HEK293T (cell line): ENCODE measurements around the gene FOXRED2.

Experiments
- ARNT ChIP-seq: fragments of 450-650 bp; IDR thresholded peaks from 2 replicates; pipeline ENCODE4 v1.6.1; 2017; ENCODE audit warnings: mild to moderate bottlenecking
- BHLHE40 ChIP-seq: fragments of 450-650 bp; IDR thresholded peaks from 2 replicates; pipeline ENCODE4 v1.6.1; 2016; ENCODE audit warnings: mild to moderate bottlenecking, moderate library complexity, borderline replicate concordance
- ELF4 ChIP-seq: fragments of 450-650 bp; IDR thresholded peaks from 2 replicates; pipeline ENCODE4 v1.6.1; 2017; ENCODE audit warnings: antibody characterized with exemption
- FOXK2 ChIP-seq: fragments of 450-650 bp; IDR thresholded peaks from 2 replicates; pipeline ENCODE4 v1.6.1; 2016; ENCODE audit warnings: mild to moderate bottlenecking
- FOXM1 ChIP-seq: fragments of 450-650 bp; IDR thresholded peaks from 2 replicates; pipeline ENCODE4 v1.6.1; 2017; ENCODE audit warnings: mild to moderate bottlenecking, borderline replicate concordance
- NFRKB ChIP-seq: fragments of 450-650 bp; IDR thresholded peaks from 2 replicates; pipeline ENCODE4 v1.6.1; 2016; ENCODE audit warnings: mild to moderate bottlenecking, moderate library complexity
- SP1 ChIP-seq: fragments of 450-650 bp; IDR thresholded peaks from 2 replicates; pipeline ENCODE4 v1.6.1; 2017
- SUZ12 ChIP-seq: fragments of 450-650 bp; IDR thresholded peaks from 2 replicates; pipeline ENCODE4 v1.6.1; 2016; ENCODE audit warnings: mild to moderate bottlenecking
- TARDBP ChIP-seq: fragments of 450-650 bp; IDR thresholded peaks from 2 replicates; pipeline ENCODE4 v1.6.1; 2016
- ZNF384 ChIP-seq: fragments of 450-650 bp; IDR thresholded peaks from 2 replicates; pipeline ENCODE4 v1.6.1; 2016

- TF ChIP-seq TARDBP = no peak
- no peak for TF ChIP-seq SUZ12
- no peak for TF ChIP-seq ZNF384
- no peak for TF ChIP-seq BHLHE40
- no peak for TF ChIP-seq FOXM1
- TF ChIP-seq ARNT = no peak
- no peak for TF ChIP-seq ELF4
- TF ChIP-seq NFRKB = no peak
- TF ChIP-seq FOXK2 = no peak
- no peak for TF ChIP-seq SP1
Observed at GRCh38 chr22:36467042-36467810, 39.6 kb downstream of the FOXRED2 start.
